Subcutaneous adipose tissue (tissue), 4 donors: Measurements from ENCODE around the gene MATN1. TPM values are rescaled to one million over a fixed set of nuclear protein-coding genes. Genes with fewer than 3 reads are reported as not detected.

Experiments used
- CTCF ChIP-seq: fragments of 450-650 bp; IDR thresholded peaks from one replicate; pipeline ENCODE4 v1.5.1; 2016; ENCODE audit warnings: low read depth, mild to moderate bottlenecking, control low read depth, antibody characterized with exemption, moderate library complexity
- total RNA-seq, 4 donors: library from RNA; depleted of rRNA; stranded (reverse); fragments of >200 nt; gene quantifications; one replicate each; pipeline ENCODE4 v1.1.0, GENCODE V29; 2016

Gene MATN1
- total RNA-seq, 4 donors from 2014 or later, result not detected

GRCh38 chr1:30726773-30727684 lies 3.6 kb upstream of the MATN1 start:
- no peak for TF ChIP-seq CTCF

- TF ChIP-seq CTCF, result no peak
Observed at GRCh38 chr1:30726236-30726635, 2.9 kb upstream of the MATN1 start.

- TF ChIP-seq CTCF, result no peak
Observed at GRCh38 chr1:30725450-30726095, 2.2 kb upstream of the MATN1 start.

- TF ChIP-seq CTCF, result no peak
Observed at GRCh38 chr1:30724655-30725421, 1.5 kb upstream of the MATN1 start.

- no peak for TF ChIP-seq CTCF
Observed at GRCh38 chr1:30724175-30724574, 790 bp upstream of the MATN1 start.

GRCh38 chr1:30721812-30722537 lies 1.4 kb downstream of the MATN1 start:
- no peak for TF ChIP-seq CTCF
